Sigmoid colon (tissue), 7 donors: ENCODE results near the gene NPW. TPM values are rescaled to one million over a fixed set of nuclear protein-coding genes. Genes with fewer than 3 reads are reported as not detected.

Source experiments
- DNase-seq: peaks from one replicate; pipeline ENCODE4 v3.0.0-alpha.2; 2019
- H3K27ac ChIP-seq, 4 donors: fragments of 200-600 bp; sonication (generic); one replicate each; pipeline ENCODE4 v1.5.1; 2016 to 2019; ENCODE audit warnings: mild to moderate bottlenecking in 1 of 4
- H3K27me3 ChIP-seq, 3 donors: fragments of 200-600 bp; sonication (generic); one replicate each; pipeline ENCODE4 v1.5.1; 2019; ENCODE audit warnings: mild to moderate bottlenecking in 1 of 3
- H3K36me3 ChIP-seq, 4 donors: fragments of 200-600 bp; sonication (generic); one replicate each; pipeline ENCODE4 v1.5.1; 2016 to 2019
- H3K4me1 ChIP-seq, 4 donors: fragments of 200-600 bp; sonication (generic); one replicate each; pipeline ENCODE4 v1.5.1; 2017 to 2019
- H3K4me3 ChIP-seq, 4 donors: fragments of 200-600 bp; sonication (generic); one replicate each; pipeline ENCODE4 v1.5.1; 2017 to 2019; ENCODE audit warnings: mild to moderate bottlenecking in 2 of 4, moderate library complexity in 1 of 4
- H3K9me3 ChIP-seq, 4 donors: fragments of 200-600 bp in 3 of 4; sonication (generic) in 3 of 4; one replicate each; pipeline versions ENCODE4 v1.5.1 to v1.6.1; 2013 to 2019
- CTCF ChIP-seq, 4 experiments: fragments of 450-650 bp in 3 of 4; fragments of 200-600 bp in 1 of 4; IDR thresholded peaks; one replicate each; pipeline ENCODE4 v1.5.1; 2016 to 2019; ENCODE audit warnings: antibody characterized with exemption in 4 of 4, mild to moderate bottlenecking in 3 of 4, moderate library complexity in 2 of 4
- EP300 ChIP-seq, 4 donors: sonication (generic); formaldehyde crosslinking; IDR thresholded peaks; one replicate each; pipeline ENCODE4 v1.6.1; 2017; ENCODE audit warnings: antibody characterized with exemption in 4 of 4
- POLR2A ChIP-seq, 2 donors: fragments of 450-650 bp; IDR thresholded peaks; one replicate each; pipeline ENCODE4 v1.6.1; 2016; ENCODE audit warnings: antibody characterized with exemption in 2 of 2, mild to moderate bottlenecking in 2 of 2, moderate library complexity in 2 of 2
- POLR2AphosphoS5 ChIP-seq, 4 donors: sonication (generic); formaldehyde crosslinking; IDR thresholded peaks; one replicate each; pipeline ENCODE4 v1.6.1; 2017; ENCODE audit warnings: antibody characterized with exemption in 4 of 4
- WGBS, 2 donors: extraction: QIAGEN DNeasy Blood & Tissue Kit; methylation state at CpG; one replicate each; pipeline ENCODE4 v1.1.7; 2013; 5-methylcytosine and 5-hydroxymethylcytosine counted together
- intact Hi-C: fragments of 100-400 bp; cut with DNase I; formaldehyde crosslinking; loops from one replicate; pipeline ENCODE4 v1.15.1; 2023
- polyA plus RNA-seq, 3 donors: library from polyadenylated mRNA; stranded (reverse); fragments of 200-250 nt; gene quantifications; one replicate each; pipeline ENCODE4 v1.2.3, GENCODE V29; 2013
- total RNA-seq, 4 donors: library from RNA; depleted of rRNA; stranded (reverse); fragments of >200 nt; gene quantifications; one replicate each; pipeline ENCODE4 v1.1.0, GENCODE V29; 2016
- donor health status: healthy with polysubstance abuse.
- donor health status: Bipolar disorder and iron deficiency.
- donor health status: healthy.

NPW gene
- total and polyA plus RNA-seq, 7 donors = 0.71 TPM; not detected in 6

GRCh38 chr16:2044541-2044940 lies 25.0 kb downstream of the NPW start:
- TF ChIP-seq POLR2AphosphoS5 (IDR thresholded peaks at IDR 0.05) (no peak), POLR2A (IDR thresholded peaks at IDR 0.05) (no peak), CTCF (IDR thresholded peaks at IDR 0.05) (no peak), EP300 (IDR thresholded peaks at IDR 0.05) (no peak)
- WGBS, 2 donors = 69 to 78% methylated on average over 22 of the region's 22 CpGs
- H3K36me3 ChIP-seq = peaks cover 0 to 13% (median 0%) of the 10 kb centered on the region in 4 donors
- intact Hi-C loops = no loop called here
- peak overlapping the region in 3 of 4 donors; percentile 6 to 28 (median 17) for H3K27ac ChIP-seq
- H3K9me3 ChIP-seq = no peaks in the 10 kb centered on the region
- peak; percentile 63 for DNase-seq
- peaks cover 0 to 56% (median 42%) of the 10 kb centered on the region in 4 donors for H3K4me1 ChIP-seq
- H3K27me3 ChIP-seq = no peaks in the 10 kb centered on the region
- H3K4me3 ChIP-seq = no peak overlapping the region

- no peak for TF ChIP-seq EP300 (IDR thresholded peaks at IDR 0.05)
- no peak for TF ChIP-seq CTCF (IDR thresholded peaks at IDR 0.05)
- TF ChIP-seq POLR2AphosphoS5 (IDR thresholded peaks at IDR 0.05) = no peak
- no peak for TF ChIP-seq POLR2A (IDR thresholded peaks at IDR 0.05)
- WGBS, 2 donors = 70 to 82% methylated on average over 21 of the region's 21 CpGs
- Histone ChIP-seq H3K4me1 (peaks cover 0 to 40% (median 30%) of the 10 kb centered on the region in 4 donors), H3K27ac (peak overlapping the region; percentile 79 to 84 (median 82)), H3K36me3 (peaks cover 5 to 28% (median 8%) of the 10 kb centered on the region in 4 donors), H3K4me3 (peak overlapping the region in 2 of 4 donors; percentile 95), H3K27me3 (no peaks in the 10 kb centered on the region), H3K9me3 (no peaks in the 10 kb centered on the region)
- DNase-seq = no peak
- intact Hi-C loops = loop anchor here (2.0 kb wide), 1 partner anchor 19 kb away; the partner anchor contains the start of gene NHERF2
These were observed 26.6 kb downstream of the NPW start for GRCh38 chr16:2045965-2046892.

- WGBS, 2 donors = 7 to 24% methylated on average over 8 of the region's 8 CpGs
- Histone ChIP-seq H3K27ac (peak overlapping the region; percentile 79 to 84 (median 82)), H3K9me3 (no peaks in the 10 kb centered on the region), H3K4me3 (peak overlapping the region; percentile 87 to 95 (median 92)), H3K36me3 (peaks cover 6 to 35% (median 10%) of the 10 kb centered on the region in 4 donors), H3K27me3 (no peaks in the 10 kb centered on the region), H3K4me1 (peaks cover 0 to 40% (median 30%) of the 10 kb centered on the region in 4 donors)
- intact Hi-C loops = loop anchor here (2.0 kb wide), 1 partner anchor 20 kb away; the partner anchor contains the start of gene NHERF2
- no peak for TF ChIP-seq CTCF (IDR thresholded peaks at IDR 0.05)
- TF ChIP-seq POLR2A (IDR thresholded peaks at IDR 0.05) = peak in 1 of 2 donors; percentile 40
- peak in 3 of 4 donors; percentile 19 to 46 (median 20) for TF ChIP-seq POLR2AphosphoS5 (IDR thresholded peaks at IDR 0.05)
- TF ChIP-seq EP300 (IDR thresholded peaks at IDR 0.05) = no peak
- DNase-seq = no peak
These were observed 27.3 kb downstream of the NPW start for GRCh38 chr16:2046893-2047329.

GRCh38 chr16:2047330-2048115 lies 27.9 kb downstream of the NPW start, which contains the start of the genes NTHL1 and TSC2:
TSS of gene NTHL1 (minus strand) at chr16:2047834. CDS start at chr16:2047823, 11 bp downstream.
TSS of gene TSC2 (plus strand) at chr16:2047985. CDS start at chr16:2048616, 631 bp downstream.
- Histone ChIP-seq H3K36me3 (peaks cover 9 to 40% (median 14%) of the 10 kb centered on the region in 4 donors), H3K27ac (peak within 1 kb of the TSS; percentile 79 to 84 (median 82)), H3K27me3 (no peaks in the 10 kb centered on the region), H3K9me3 (no peaks in the 10 kb centered on the region), H3K4me1 (peaks cover 0 to 37% (median 30%) of the 10 kb centered on the region in 4 donors), H3K4me3 (peak within 1 kb of the TSS; percentile 87 to 95 (median 92))
- 0% methylated on average over 81 of the region's 81 CpGs for WGBS, 2 donors
- intact Hi-C loops = loop anchor here (2.0 kb wide), 1 partner anchor 21 kb away; the partner anchor contains the start of gene NHERF2
- TF ChIP-seq POLR2AphosphoS5 (IDR thresholded peaks at IDR 0.05) = peak in 3 of 4 donors; percentile 43 to 78 (median 45)
- no peak for TF ChIP-seq POLR2A (IDR thresholded peaks at IDR 0.05)
- peak in 3 of 4 experiments; percentile 29 to 48 (median 31) for TF ChIP-seq CTCF (IDR thresholded peaks at IDR 0.05)
- DNase-seq = peak; percentile 98
